K562 (cell line): ENCODE data around the gene GNAZ. TPM values are rescaled to one million over a fixed set of nuclear protein-coding genes. Genes with fewer than 3 reads are reported as not detected.

Experiments
- ATAC-seq: fragments of 200-7000 bp; cut with Tn5 transposase; 3 replicates; pipeline ENCODE4 v1.9.1; 2020; ENCODE audit warnings: moderate library complexity
- BruUV-seq: library from RNA; stranded (reverse); fragments of 400-500 nt; replicated peaks from 2 replicates; lab custom pipeline; 2021; lab: Mats Ljungman, UMichigan
- CTCF ChIA-PET: fragments of 300-600 bp; formaldehyde crosslinking; extraction: SDS; loops from one replicate; lab custom pipeline; 2021; ENCODE audit warnings: low intra/inter-chr PET ratio; lab: Yijun Ruan, JAX
- POLR2A ChIA-PET: fragments of 300-600, 350-650 bp; sonication (Branson Sonifier 250); formaldehyde crosslinking; extraction: SDS; loops from one replicate; lab custom pipeline; 2021; ENCODE audit warnings: antibody characterized with exemption, inconsistent platforms; lab: Yijun Ruan, JAX
- DNase-seq, 4 experiments: peaks; one replicate each; pipeline versions ENCODE4 v3.0.0 to v3.0.0-alpha.2; 2011 to 2018; ENCODE audit warnings: low spot score in 3 of 4, mixed read lengths in 3 of 4; ENCODE audit errors: extremely low read depth in 1 of 4
- FAIRE-seq: peaks from 2 replicates; lab custom pipeline; 2011; peaks lifted over from hg19 to GRCh38; lab: Jason Lieb, UNC
- H2AFZ ChIP-seq: 2 replicates; pipeline ENCODE4 v1.6.0; 2011; ENCODE audit warnings: low read depth, low read length, control low read depth, inconsistent platforms
- H3K27ac ChIP-seq: fragments of 200-600 bp; 3 replicates; pipeline ENCODE4 v1.8.0; 2011; ENCODE audit warnings: low read depth, mild to moderate bottlenecking, control low read depth, inconsistent platforms, low read length, moderate library complexity, mixed read lengths; ENCODE audit errors: extremely low read depth
- H3K27me3 ChIP-seq, 2 experiments: fragments of 300-600 bp in 1 of 2; 2 replicates in 1 of 2; 3 replicates in 1 of 2; pipeline versions ENCODE4 v1.6.0 to v1.8.0; 2011; ENCODE audit warnings: inconsistent platforms in 2 of 2, low read length in 2 of 2, mild to moderate bottlenecking in 1 of 2, mixed read lengths in 1 of 2, moderate library complexity in 1 of 2; ENCODE audit not compliant: control insufficient read depth in 2 of 2, insufficient read depth in 2 of 2
- H3K36me3 ChIP-seq: fragments of 300-600 bp; 3 replicates; pipeline ENCODE4 v1.8.0; 2011; ENCODE audit warnings: mild to moderate bottlenecking, low read length, inconsistent platforms; ENCODE audit not compliant: control insufficient read depth, insufficient read depth
- H3K4me1 ChIP-seq, 2 experiments: fragments of 200-600 bp in 1 of 2; replicated peaks in 1 of 2; 2 replicates in 1 of 2; 3 replicates in 1 of 2; pipeline versions ENCODE4 v1.5.1 to v1.8.0; 2011; ENCODE audit warnings: inconsistent platforms in 2 of 2, low read length in 2 of 2, mild to moderate bottlenecking in 1 of 2, mixed read lengths in 1 of 2, moderate library complexity in 1 of 2; ENCODE audit not compliant: control insufficient read depth in 2 of 2, insufficient read depth in 2 of 2
- H3K4me2 ChIP-seq: 2 replicates; pipeline ENCODE4 v1.6.1; 2011; ENCODE audit warnings: low read length, control low read depth, inconsistent platforms, mixed read lengths; ENCODE audit not compliant: insufficient read depth
- H3K4me3 ChIP-seq: fragments of 200-600 bp; sonication (generic), shearing (Covaris generic); 2 replicates; pipeline ENCODE4 v1.5.1; 2016; ENCODE audit warnings: control low read depth, inconsistent platforms
- H3K79me2 ChIP-seq: fragments of 200-600 bp; 3 replicates; pipeline ENCODE4 v1.8.0; 2011; ENCODE audit warnings: low read length, inconsistent platforms; ENCODE audit not compliant: control insufficient read depth, insufficient read depth
- H3K9ac ChIP-seq, 2 experiments: 2 replicates each; pipeline versions ENCODE4 v1.6.0 to v1.6.1; 2011; ENCODE audit warnings: low read depth in 2 of 2, low read length in 2 of 2, control low read depth in 1 of 2, inconsistent platforms in 1 of 2, mild to moderate bottlenecking in 1 of 2, mixed read lengths in 1 of 2; ENCODE audit not compliant: insufficient read depth in 1 of 2
- H3K9me1 ChIP-seq: one replicate; pipeline ENCODE4 v1.6.0; 2011; ENCODE audit warnings: inconsistent platforms, mild to moderate bottlenecking, low read length, moderate library complexity; ENCODE audit not compliant: control insufficient read depth, insufficient read depth
- H3K9me3 ChIP-seq: replicated peaks from 2 replicates; pipeline ENCODE4 v1.5.1; 2011; ENCODE audit warnings: low read depth, low read length, inconsistent platforms; ENCODE audit not compliant: control insufficient read depth, insufficient read depth
- H4K20me1 ChIP-seq: replicated peaks from 2 replicates; pipeline ENCODE4 v1.6.1; 2011; ENCODE audit warnings: low read length, inconsistent platforms, mixed read lengths; ENCODE audit not compliant: control insufficient read depth, insufficient read depth
- ETV6 ChIP-seq, 3 experiments: fragments of 150-350 bp in 1 of 3; sonication (generic) in 1 of 3; formaldehyde crosslinking in 1 of 3; IDR thresholded peaks; 2 replicates each; pipeline versions ENCODE4 v1.6.1 to v1.8.0; 2014 to 2022; ENCODE audit warnings: borderline replicate concordance in 2 of 3, low read depth in 2 of 3, antibody characterized with exemption in 1 of 3, low read length in 1 of 3, mild to moderate bottlenecking in 1 of 3, missing genetic modification reagents in 1 of 3
- MEF2A ChIP-seq: IDR thresholded peaks from 2 replicates; pipeline ENCODE4 v1.6.1; 2011; ENCODE audit warnings: low read depth, mild to moderate bottlenecking, low read length, moderate library complexity; ENCODE audit not compliant: control insufficient read depth
- TBP ChIP-seq: optimal IDR thresholded peaks from 2 replicates; pipeline ENCODE3; 2011; ENCODE audit warnings: low read depth, low read length, improper control_type of control experiment
- ZNF668 ChIP-seq: fragments of 250-450 bp; sonication (Bioruptor Pico); IDR thresholded peaks from 2 replicates; pipeline ENCODE4 v1.8.0; 2022; ENCODE audit warnings: mild to moderate bottlenecking, inconsistent platforms
- WGBS: fragments of 100-300 bp; shearing (Covaris generic); methylation state at CpG from one replicate; pipeline ENCODE4 v1.1.6; 2016; ENCODE audit warnings: low coverage, mixed read lengths; ENCODE audit not compliant: insufficient coverage; ENCODE audit errors: missing lambda C conversion rate; 5-methylcytosine and 5-hydroxymethylcytosine counted together
- in situ Hi-C: fragments of 300-500 bp; cut with MboI; formaldehyde crosslinking; loops from 4 replicates; pipeline ENCODE4 v1.15.0; 2018; ENCODE audit warnings: inconsistent platforms, mixed read lengths
- intact Hi-C: fragments of 100-400 bp; cut with micrococcal nuclease; formaldehyde crosslinking; loops from 2 replicates; pipeline ENCODE4 v1.14.2; 2022
- polyA plus RNA-seq, 8 experiments: library from polyadenylated mRNA; depleted of rRNA in 4 of 8; stranded (reverse) in 5 of 8; unstranded in 3 of 8; fragments of >200 nt; fragmentation: Nextera tagmentation in 2 of 8; fragmentation: Illumina TruSeq in 1 of 8; extraction: Ambion mirVana in 2 of 8; extraction: Trizol in 1 of 8; gene quantifications; 2 replicates each; pipeline versions ENCODE4 v1.2.1 to v1.2.3, GENCODE V29; 2011 to 2014; ENCODE audit warnings: inconsistent platforms in 1 of 8, missing spikeins in 1 of 8
- total RNA-seq, 7 experiments: library from RNA; depleted of rRNA in 6 of 7; stranded (reverse); fragments of >200 nt in 6 of 7; fragmentation: Illumina TruSeq in 2 of 7; extraction: Trizol in 2 of 7; gene quantifications; 2 replicates each; pipeline versions ENCODE4 v1.2.1 to v1.2.3, GENCODE V29; 2011 to 2021; ENCODE audit warnings: low replicate concordance in 1 of 7
- TF ChIP-seq, protein P1 (sequence below): fragments of 200-600 bp; sonication (generic); IDR thresholded peaks from one replicate; pipeline ENCODE4 v1.6.1; 2012; ENCODE audit warnings: mild to moderate bottlenecking, low read depth, low read length, inconsistent platforms
- TF ChIP-seq, protein P2 (sequence below): sonication (generic); formaldehyde crosslinking; IDR thresholded peaks from 2 replicates; pipeline ENCODE4 v1.8.1; 2023; ENCODE audit warnings: mild to moderate bottlenecking, missing genetic modification reagents

The GNAZ gene
- total and polyA plus RNA-seq, 9 of the 15 experiments (the other 6 are each of a cell fraction or from before 2014, with no cell fraction given), result 0.04 to 0.22 (median 0.13) TPM; not detected in 3

DNA sequence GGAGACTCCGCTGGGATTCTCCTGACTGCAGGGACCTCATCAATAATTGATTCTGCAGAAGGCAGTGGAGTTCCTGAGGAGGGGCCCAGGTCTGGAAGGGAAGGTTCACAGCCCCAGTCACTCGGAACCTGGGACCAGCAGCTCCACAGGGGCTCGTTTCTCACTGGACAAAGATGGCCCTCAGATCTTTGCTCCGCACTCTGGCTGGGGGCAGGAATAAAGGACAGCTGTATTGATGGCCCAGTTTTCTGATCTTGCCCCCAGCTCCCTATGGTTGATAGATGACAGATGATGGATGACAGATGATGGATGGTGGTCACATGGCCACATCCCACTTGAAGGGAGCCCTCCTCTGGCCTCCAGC is 98.7 kb downstream of the GNAZ start:
- no TSS peak for BruUV-seq
- CTCF ChIA-PET, result interaction anchor here (1.6 kb wide), 1 partner anchor 9 kb away, joined by 5 read pairs; no protein-coding TSS in a partner anchor
- in situ Hi-C loops, result loop anchor here (25.0 kb wide), 1 partner anchor 418 kb away; the partner anchor contains the start of gene IGLL1
- TF ChIP-seq MEF2A (no peak), ETV6 (IDR thresholded peaks at IDR 0.05; ENCODE audit: borderline replicate concordance in 1 of 2, low read depth in 2 of 2, low read length in 1 of 2) (no peak), ETV6 (CRISPR knock-in tag; IDR thresholded peaks at IDR 0.05; ENCODE audit: borderline replicate concordance) (no peak), TBP (peak; percentile 33), ZNF668 (CRISPR knock-in tag) (no peak)
- TF ChIP-seq, protein P1, sequence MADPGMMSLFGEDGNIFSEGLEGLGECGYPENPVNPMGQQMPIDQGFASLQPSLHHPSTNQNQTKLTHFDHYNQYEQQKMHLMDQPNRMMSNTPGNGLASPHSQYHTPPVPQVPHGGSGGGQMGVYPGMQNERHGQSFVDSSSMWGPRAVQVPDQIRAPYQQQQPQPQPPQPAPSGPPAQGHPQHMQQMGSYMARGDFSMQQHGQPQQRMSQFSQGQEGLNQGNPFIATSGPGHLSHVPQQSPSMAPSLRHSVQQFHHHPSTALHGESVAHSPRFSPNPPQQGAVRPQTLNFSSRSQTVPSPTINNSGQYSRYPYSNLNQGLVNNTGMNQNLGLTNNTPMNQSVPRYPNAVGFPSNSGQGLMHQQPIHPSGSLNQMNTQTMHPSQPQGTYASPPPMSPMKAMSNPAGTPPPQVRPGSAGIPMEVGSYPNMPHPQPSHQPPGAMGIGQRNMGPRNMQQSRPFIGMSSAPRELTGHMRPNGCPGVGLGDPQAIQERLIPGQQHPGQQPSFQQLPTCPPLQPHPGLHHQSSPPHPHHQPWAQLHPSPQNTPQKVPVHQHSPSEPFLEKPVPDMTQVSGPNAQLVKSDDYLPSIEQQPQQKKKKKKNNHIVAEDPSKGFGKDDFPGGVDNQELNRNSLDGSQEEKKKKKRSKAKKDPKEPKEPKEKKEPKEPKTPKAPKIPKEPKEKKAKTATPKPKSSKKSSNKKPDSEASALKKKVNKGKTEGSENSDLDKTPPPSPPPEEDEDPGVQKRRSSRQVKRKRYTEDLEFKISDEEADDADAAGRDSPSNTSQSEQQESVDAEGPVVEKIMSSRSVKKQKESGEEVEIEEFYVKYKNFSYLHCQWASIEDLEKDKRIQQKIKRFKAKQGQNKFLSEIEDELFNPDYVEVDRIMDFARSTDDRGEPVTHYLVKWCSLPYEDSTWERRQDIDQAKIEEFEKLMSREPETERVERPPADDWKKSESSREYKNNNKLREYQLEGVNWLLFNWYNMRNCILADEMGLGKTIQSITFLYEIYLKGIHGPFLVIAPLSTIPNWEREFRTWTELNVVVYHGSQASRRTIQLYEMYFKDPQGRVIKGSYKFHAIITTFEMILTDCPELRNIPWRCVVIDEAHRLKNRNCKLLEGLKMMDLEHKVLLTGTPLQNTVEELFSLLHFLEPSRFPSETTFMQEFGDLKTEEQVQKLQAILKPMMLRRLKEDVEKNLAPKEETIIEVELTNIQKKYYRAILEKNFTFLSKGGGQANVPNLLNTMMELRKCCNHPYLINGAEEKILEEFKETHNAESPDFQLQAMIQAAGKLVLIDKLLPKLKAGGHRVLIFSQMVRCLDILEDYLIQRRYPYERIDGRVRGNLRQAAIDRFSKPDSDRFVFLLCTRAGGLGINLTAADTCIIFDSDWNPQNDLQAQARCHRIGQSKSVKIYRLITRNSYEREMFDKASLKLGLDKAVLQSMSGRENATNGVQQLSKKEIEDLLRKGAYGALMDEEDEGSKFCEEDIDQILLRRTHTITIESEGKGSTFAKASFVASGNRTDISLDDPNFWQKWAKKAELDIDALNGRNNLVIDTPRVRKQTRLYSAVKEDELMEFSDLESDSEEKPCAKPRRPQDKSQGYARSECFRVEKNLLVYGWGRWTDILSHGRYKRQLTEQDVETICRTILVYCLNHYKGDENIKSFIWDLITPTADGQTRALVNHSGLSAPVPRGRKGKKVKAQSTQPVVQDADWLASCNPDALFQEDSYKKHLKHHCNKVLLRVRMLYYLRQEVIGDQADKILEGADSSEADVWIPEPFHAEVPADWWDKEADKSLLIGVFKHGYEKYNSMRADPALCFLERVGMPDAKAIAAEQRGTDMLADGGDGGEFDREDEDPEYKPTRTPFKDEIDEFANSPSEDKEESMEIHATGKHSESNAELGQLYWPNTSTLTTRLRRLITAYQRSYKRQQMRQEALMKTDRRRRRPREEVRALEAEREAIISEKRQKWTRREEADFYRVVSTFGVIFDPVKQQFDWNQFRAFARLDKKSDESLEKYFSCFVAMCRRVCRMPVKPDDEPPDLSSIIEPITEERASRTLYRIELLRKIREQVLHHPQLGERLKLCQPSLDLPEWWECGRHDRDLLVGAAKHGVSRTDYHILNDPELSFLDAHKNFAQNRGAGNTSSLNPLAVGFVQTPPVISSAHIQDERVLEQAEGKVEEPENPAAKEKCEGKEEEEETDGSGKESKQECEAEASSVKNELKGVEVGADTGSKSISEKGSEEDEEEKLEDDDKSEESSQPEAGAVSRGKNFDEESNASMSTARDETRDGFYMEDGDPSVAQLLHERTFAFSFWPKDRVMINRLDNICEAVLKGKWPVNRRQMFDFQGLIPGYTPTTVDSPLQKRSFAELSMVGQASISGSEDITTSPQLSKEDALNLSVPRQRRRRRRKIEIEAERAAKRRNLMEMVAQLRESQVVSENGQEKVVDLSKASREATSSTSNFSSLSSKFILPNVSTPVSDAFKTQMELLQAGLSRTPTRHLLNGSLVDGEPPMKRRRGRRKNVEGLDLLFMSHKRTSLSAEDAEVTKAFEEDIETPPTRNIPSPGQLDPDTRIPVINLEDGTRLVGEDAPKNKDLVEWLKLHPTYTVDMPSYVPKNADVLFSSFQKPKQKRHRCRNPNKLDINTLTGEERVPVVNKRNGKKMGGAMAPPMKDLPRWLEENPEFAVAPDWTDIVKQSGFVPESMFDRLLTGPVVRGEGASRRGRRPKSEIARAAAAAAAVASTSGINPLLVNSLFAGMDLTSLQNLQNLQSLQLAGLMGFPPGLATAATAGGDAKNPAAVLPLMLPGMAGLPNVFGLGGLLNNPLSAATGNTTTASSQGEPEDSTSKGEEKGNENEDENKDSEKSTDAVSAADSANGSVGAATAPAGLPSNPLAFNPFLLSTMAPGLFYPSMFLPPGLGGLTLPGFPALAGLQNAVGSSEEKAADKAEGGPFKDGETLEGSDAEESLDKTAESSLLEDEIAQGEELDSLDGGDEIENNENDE, result no peak
- TF ChIP-seq, protein P2, sequence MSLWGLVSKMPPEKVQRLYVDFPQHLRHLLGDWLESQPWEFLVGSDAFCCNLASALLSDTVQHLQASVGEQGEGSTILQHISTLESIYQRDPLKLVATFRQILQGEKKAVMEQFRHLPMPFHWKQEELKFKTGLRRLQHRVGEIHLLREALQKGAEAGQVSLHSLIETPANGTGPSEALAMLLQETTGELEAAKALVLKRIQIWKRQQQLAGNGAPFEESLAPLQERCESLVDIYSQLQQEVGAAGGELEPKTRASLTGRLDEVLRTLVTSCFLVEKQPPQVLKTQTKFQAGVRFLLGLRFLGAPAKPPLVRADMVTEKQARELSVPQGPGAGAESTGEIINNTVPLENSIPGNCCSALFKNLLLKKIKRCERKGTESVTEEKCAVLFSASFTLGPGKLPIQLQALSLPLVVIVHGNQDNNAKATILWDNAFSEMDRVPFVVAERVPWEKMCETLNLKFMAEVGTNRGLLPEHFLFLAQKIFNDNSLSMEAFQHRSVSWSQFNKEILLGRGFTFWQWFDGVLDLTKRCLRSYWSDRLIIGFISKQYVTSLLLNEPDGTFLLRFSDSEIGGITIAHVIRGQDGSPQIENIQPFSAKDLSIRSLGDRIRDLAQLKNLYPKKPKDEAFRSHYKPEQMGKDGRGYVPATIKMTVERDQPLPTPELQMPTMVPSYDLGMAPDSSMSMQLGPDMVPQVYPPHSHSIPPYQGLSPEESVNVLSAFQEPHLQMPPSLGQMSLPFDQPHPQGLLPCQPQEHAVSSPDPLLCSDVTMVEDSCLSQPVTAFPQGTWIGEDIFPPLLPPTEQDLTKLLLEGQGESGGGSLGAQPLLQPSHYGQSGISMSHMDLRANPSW, result no peak; the same call in 1 of the 2 replicates

More for the DNA sequence above, 98.7 kb downstream of the GNAZ start:
- Histone ChIP-seq H2AFZ (no peak overlapping the region), H3K9me1 (peaks cover 24% of the 10 kb centered on the region), H3K27ac (no peak overlapping the region), H3K79me2 (no peaks in the 10 kb centered on the region), H3K27me3 (peaks cover 46 to 55% of the 10 kb centered on the region in 2 experiments), H4K20me1 (peaks cover 47% of the 10 kb centered on the region), H3K4me3 (no peak overlapping the region), H3K4me1 (peaks cover 0 to under 1% of the 10 kb centered on the region in 2 experiments; a peak in 2 of 5 replicates), H3K9ac (peak overlapping the region in 1 of 2 experiments; percentile 2; a peak in 2 of 4 replicates), H3K9me3 (no peaks in the 10 kb centered on the region), H3K4me2 (no peak overlapping the region), H3K36me3 (no peaks in the 10 kb centered on the region)
- intact Hi-C loops, result no loop called here
- FAIRE-seq (no peak), DNase-seq (peak in 2 of 4 experiments; percentile 60 to 61), ATAC-seq (no peak)
- POLR2A ChIA-PET, result interaction anchor here (0.6 to 86.5 kb wide), 11 partner anchors 17 to 1352 kb away, joined by 3 to 3476 read pairs (median 5); partner anchors contain the start of genes BCR and RAB36
- WGBS, result 16% methylated on average over 4 of the region's 4 CpGs
